Measurements from ENCODE around the gene DDAH2. TPM values are rescaled to one million over a fixed set of nuclear protein-coding genes. Genes with fewer than 3 reads are reported as not detected.
A peak's percentile ranks its signal among the peaks of the same experiment; 100 is the strongest.

Gene DDAH2
- total RNA-seq, 1 experiment from 2014 or later = 43.4 TPM

- Histone ChIP-seq H3K4me2 (ENCODE audit: low read length) (peak within 1 kb of the TSS; percentile 39), H3K4me3 (replicated peaks in 1 of 2; ENCODE audit: low read depth in 1 of 2, low read length in 2 of 2) (no peak within 1 kb of the TSS), H3K36me3 (ENCODE audit: control insufficient read depth in 1 of 2, insufficient read depth in 2 of 2, low read length in 2 of 2) (peaks cover 3 to 34% of the 10 kb centered on the region in 2 experiments; a peak in 2 of 4 replicates), H2AFZ (ENCODE audit: low read depth, low read length, poor library complexity, severe bottlenecking) (no peak within 1 kb of the TSS), H3K9me2 (ENCODE audit: insufficient read depth) (no peaks in the 10 kb centered on the region), H3K4me1 (ENCODE audit: control insufficient read depth in 1 of 2, insufficient read depth in 2 of 2, low read length in 2 of 2) (peaks cover 7 to 18% of the 10 kb centered on the region in 2 experiments; a peak in 3 of 4 replicates), H3K27me3 (ENCODE audit: insufficient read depth, low read length) (no peaks in the 10 kb centered on the region), H3K27ac (ENCODE audit: low read depth, low read length) (peak within 1 kb of the TSS; percentile 1; the same call in 1 of the 2 replicates), H3K9me3 (ENCODE audit: control insufficient read depth in 1 of 2, insufficient read depth in 1 of 2, low read depth in 1 of 2, low read length in 2 of 2) (no peaks in the 10 kb centered on the region), H3K9ac (ENCODE audit: low read length) (no peak within 1 kb of the TSS), H3K79me2 (ENCODE audit: insufficient read depth, low read length) (no peaks in the 10 kb centered on the region), H4K20me1 (ENCODE audit: insufficient read depth) (no peaks in the 10 kb centered on the region)
- RAD21 ChIA-PET (ENCODE audit: low non-redundant PET in 1 of 2, low total read pairs in 2 of 2, uncharacterized antibody in 2 of 2, unreplicated experiment in 2 of 2) = no interaction called here
- TSS peak; percentile 27 for BruUV-seq (replicated peaks)
- POLR2A ChIA-PET = no interaction called here
- intact Hi-C loops (cut with micrococcal nuclease) = no loop called here
- no peak for ATAC-seq
- CTCF ChIA-PET = interaction anchor here (1.4 kb wide), 1 partner anchor 8 kb away, joined by 6 read pairs; no protein-coding TSS in a partner anchor
- no peak for DNase-seq (ENCODE audit: low read depth, low spot score)
- TF ChIP-seq EGR1 (IDR thresholded peaks at IDR 0.05; ENCODE audit: low read depth) = no peak
- no peak for TF ChIP-seq RAD21 (IDR thresholded peaks at IDR 0.05; ENCODE audit: low read depth)
- TF ChIP-seq ZFX (IDR thresholded peaks at IDR 0.05) = no peak
- no peak for TF ChIP-seq POLR2A (IDR thresholded peaks at IDR 0.05; ENCODE audit: borderline replicate concordance, extremely low read depth, insufficient read depth, insufficient read length)
- TF ChIP-seq POLR2AphosphoS5 (IDR thresholded peaks at IDR 0.05; ENCODE audit: low read depth, low read length) = no peak
- TF ChIP-seq ELF1 (IDR thresholded peaks at IDR 0.05; ENCODE audit: borderline replicate concordance, low read depth) = no peak
- no peak for TF ChIP-seq SP1 (IDR thresholded peaks at IDR 0.05; ENCODE audit: low read depth)
- no peak for TF ChIP-seq EZH2phosphoT487 (IDR thresholded peaks at IDR 0.05; ENCODE audit: borderline replicate concordance)
- TF ChIP-seq ZBTB33 (IDR thresholded peaks at IDR 0.05; ENCODE audit: extremely low read depth, insufficient replicate concordance, low read length) = no peak
- no peak for TF ChIP-seq JUND (IDR thresholded peaks at IDR 0.05)
- TF ChIP-seq CBX3 (IDR thresholded peaks at IDR 0.05; ENCODE audit: low read depth) = no peak
- no peak for TF ChIP-seq YY1 (IDR thresholded peaks at IDR 0.05; ENCODE audit: extremely low read depth, insufficient replicate concordance, low read depth, low read length)
Observed at GRCh38 chr6:31762356-31762755, 33.3 kb upstream of the DDAH2 start, which contains the start of gene SAPCD1. Gene SAPCD1 (plus strand): TSS chr6:31762656. CDS start chr6:31763055, 399 bp downstream.
